H1 (cell line): ENCODE measurements around the gene SCARF1. TPM values are rescaled to one million over a fixed set of nuclear protein-coding genes. Genes with fewer than 3 reads are reported as not detected.
A peak's percentile ranks its signal among the peaks of the same experiment; 100 is the strongest.

ENCODE experiments used
- CTCF ChIA-PET: fragments of 300-600 bp; sonication (Branson Sonifier 250); formaldehyde crosslinking; loops from one replicate; lab custom pipeline; 2021; ENCODE audit not compliant: partially characterized antibody; lab: Charles Lee
- POLR2A ChIA-PET: fragments of 300-600 bp; sonication (Branson Sonifier 250); formaldehyde crosslinking; loops from one replicate; lab custom pipeline; 2021; ENCODE audit warnings: inconsistent platforms; ENCODE audit not compliant: partially characterized antibody; lab: Charles Lee
- DNase-seq, 2 experiments: peaks; one replicate each; pipeline versions ENCODE4 v3.0.0 to v3.0.0-alpha.2; 2010 to 2022; ENCODE audit warnings: low spot score in 2 of 2, low read depth in 1 of 2, mixed read lengths in 1 of 2
- FAIRE-seq: peaks from 2 replicates; lab custom pipeline; 2011; peaks lifted over from hg19 to GRCh38; lab: Jason Lieb, UNC
- H2AFZ ChIP-seq: 2 replicates; pipeline ENCODE4 v1.8.1; 2012; ENCODE audit warnings: low read length, inconsistent platforms
- H2AK5ac ChIP-seq: 2 replicates; pipeline ENCODE4 v1.6.1; 2013; ENCODE audit warnings: low read depth, low read length
- H2BK120ac ChIP-seq: replicated peaks from 2 replicates; pipeline ENCODE3; 2013; ENCODE audit warnings: low read depth, low read length, inconsistent platforms
- H2BK12ac ChIP-seq: 2 replicates; pipeline ENCODE4 v1.6.1; 2013; ENCODE audit warnings: low read depth, low read length
- H2BK15ac ChIP-seq: 2 replicates; pipeline ENCODE4 v1.6.1; 2013; ENCODE audit warnings: low read length
- H2BK20ac ChIP-seq: 2 replicates; pipeline ENCODE4 v1.6.1; 2013; ENCODE audit warnings: low read length
- H2BK5ac ChIP-seq: 2 replicates; pipeline ENCODE4 v1.6.1; 2013; ENCODE audit warnings: low read depth, low read length
- H3K14ac ChIP-seq: 2 replicates; pipeline ENCODE4 v1.6.1; 2013; ENCODE audit warnings: inconsistent platforms; ENCODE audit not compliant: insufficient read length
- H3K18ac ChIP-seq: 2 replicates; pipeline ENCODE4 v1.6.1; 2013; ENCODE audit warnings: low read length; ENCODE audit errors: extremely low read depth
- H3K23ac ChIP-seq: 2 replicates; pipeline ENCODE4 v1.6.1; 2013; ENCODE audit warnings: inconsistent platforms; ENCODE audit not compliant: insufficient read length
- H3K23me2 ChIP-seq: 2 replicates; pipeline ENCODE4 v1.6.1; 2013; ENCODE audit warnings: low read depth, low read length
- H3K27ac ChIP-seq: 2 replicates; pipeline ENCODE4 v1.6.1; 2011; ENCODE audit warnings: low read depth, low read length, inconsistent platforms
- H3K27me3 ChIP-seq, 4 experiments: replicated peaks in 1 of 4; 1 replicate in 1 of 4; 2 replicates in 3 of 4; pipeline versions ENCODE4 v1.6.1 to v1.8.1; 2011 to 2013; ENCODE audit warnings: low read length in 3 of 4, mild to moderate bottlenecking in 3 of 4, inconsistent platforms in 2 of 4, mixed read lengths in 2 of 4, moderate library complexity in 1 of 4; ENCODE audit not compliant: control insufficient read depth in 3 of 4, insufficient read depth in 3 of 4; ENCODE audit errors: extremely low read depth in 1 of 4
- H3K36me3 ChIP-seq, 4 experiments: 2 replicates each; pipeline versions ENCODE4 v1.6.1 to v1.8.1; 2011 to 2013; ENCODE audit warnings: mild to moderate bottlenecking in 4 of 4, low read length in 3 of 4, moderate library complexity in 2 of 4, control low read depth in 1 of 4, inconsistent platforms in 1 of 4; ENCODE audit not compliant: insufficient read depth in 4 of 4, control insufficient read depth in 2 of 4
- H3K4ac ChIP-seq: replicated peaks from 2 replicates; pipeline ENCODE3; 2013; ENCODE audit warnings: low read length, low read depth, mixed read lengths, inconsistent platforms; ENCODE audit not compliant: insufficient read length
- H3K4me1 ChIP-seq, 4 experiments: replicated peaks in 1 of 4; 1 replicate in 1 of 4; 2 replicates in 3 of 4; pipeline versions ENCODE4 v1.6.1 to v1.8.1; 2011 to 2013; ENCODE audit warnings: low read length in 3 of 4, inconsistent platforms in 2 of 4, mixed read lengths in 1 of 4; ENCODE audit not compliant: insufficient read depth in 4 of 4, control insufficient read depth in 3 of 4
- H3K4me2 ChIP-seq, 2 experiments: 2 replicates each; pipeline versions ENCODE4 v1.6.1 to v1.8.1; 2011 to 2013; ENCODE audit warnings: low read depth in 2 of 2, low read length in 2 of 2, control low read depth in 1 of 2, inconsistent platforms in 1 of 2, mild to moderate bottlenecking in 1 of 2; ENCODE audit not compliant: insufficient read depth in 1 of 2
- H3K4me3 ChIP-seq, 4 experiments: fragments of 200-600, 300-600 bp in 1 of 4; sonication (generic), shearing (Covaris generic), sonication (Bioruptor Twin) in 1 of 4; 2 replicates each; pipeline versions ENCODE4 v1.5.1 to v1.8.1; 2011 to 2016; ENCODE audit warnings: low read length in 4 of 4, low read depth in 3 of 4, control low read depth in 2 of 4, inconsistent platforms in 2 of 4, mild to moderate bottlenecking in 2 of 4, mixed read lengths in 1 of 4, moderate library complexity in 1 of 4; ENCODE audit not compliant: insufficient read depth in 2 of 4; ENCODE audit errors: extremely low read depth in 1 of 4
- H3K56ac ChIP-seq: replicated peaks from 2 replicates; pipeline ENCODE3; 2013; ENCODE audit warnings: low read depth, mild to moderate bottlenecking, mixed read lengths, low read length, inconsistent platforms; ENCODE audit not compliant: insufficient read length
- H3K79me1 ChIP-seq: 2 replicates; pipeline ENCODE4 v1.6.1; 2013; ENCODE audit warnings: low read depth, low read length, control low read depth
- H3K79me2 ChIP-seq, 2 experiments: 2 replicates each; pipeline versions ENCODE4 v1.6.1 to v1.8.1; 2012 to 2013; ENCODE audit warnings: low read length in 2 of 2, mild to moderate bottlenecking in 2 of 2, inconsistent platforms in 1 of 2; ENCODE audit not compliant: insufficient read depth in 2 of 2, control insufficient read depth in 1 of 2
- H3K9ac ChIP-seq, 4 experiments: replicated peaks in 1 of 4; 1 replicate in 1 of 4; 2 replicates in 3 of 4; pipeline versions ENCODE4 v1.6.1 to v1.8.1; 2011 to 2013; ENCODE audit warnings: low read depth in 3 of 4, low read length in 3 of 4, control low read depth in 2 of 4, mild to moderate bottlenecking in 2 of 4, moderate library complexity in 2 of 4, inconsistent platforms in 1 of 4; ENCODE audit errors: extremely low read depth in 1 of 4
- H3K9me3 ChIP-seq, 2 experiments: 2 replicates each; pipeline versions ENCODE4 v1.6.1 to v1.8.1; 2012 to 2013; ENCODE audit warnings: mild to moderate bottlenecking in 2 of 2, moderate library complexity in 2 of 2, control low read depth in 1 of 2, inconsistent platforms in 1 of 2, low read depth in 1 of 2, low read length in 1 of 2, mixed read lengths in 1 of 2; ENCODE audit not compliant: insufficient read depth in 2 of 2
- H4K20me1 ChIP-seq, 2 experiments: replicated peaks in 1 of 2; 2 replicates each; pipeline versions ENCODE3 to v1.8.1; 2011 to 2013; ENCODE audit warnings: inconsistent platforms in 2 of 2, low read length in 2 of 2, mild to moderate bottlenecking in 1 of 2; ENCODE audit not compliant: insufficient read depth in 2 of 2, control insufficient read depth in 1 of 2
- H4K5ac ChIP-seq: 2 replicates; pipeline ENCODE4 v1.6.1; 2013; ENCODE audit warnings: low read length, low read depth, mixed read lengths, inconsistent platforms; ENCODE audit not compliant: insufficient read length
- H4K8ac ChIP-seq: 2 replicates; pipeline ENCODE4 v1.8.0; 2013; ENCODE audit warnings: mild to moderate bottlenecking, moderate library complexity, low read length, inconsistent platforms; ENCODE audit not compliant: insufficient read depth; ENCODE audit errors: extremely low read depth
- H4K91ac ChIP-seq: replicated peaks from 2 replicates; pipeline ENCODE3; 2013; ENCODE audit warnings: low read length, mixed read lengths, inconsistent platforms; ENCODE audit not compliant: insufficient read length
- ASH2L ChIP-seq: fragments of 200-600, 300-600 bp; sonication (generic); IDR thresholded peaks from one replicate; pipeline ENCODE4 v1.7.1; 2017; ENCODE audit warnings: low read length
- CBX5 ChIP-seq: fragments of 300-800, 300-1000 bp; sonication (generic); IDR thresholded peaks from 2 replicates; pipeline ENCODE4 v1.7.1; 2016; ENCODE audit warnings: antibody characterized with exemption, low read length, low read depth
- FOSL1 ChIP-seq: IDR thresholded peaks from 2 replicates; pipeline ENCODE4 v1.6.1; 2011; ENCODE audit warnings: mild to moderate bottlenecking, low read depth, low read length, moderate library complexity; ENCODE audit not compliant: insufficient read depth
- HDAC6 ChIP-seq: IDR thresholded peaks from one replicate; pipeline ENCODE4 v1.7.1; 2012; ENCODE audit warnings: low read depth, mild to moderate bottlenecking, inconsistent platforms, low read length, moderate library complexity
- POLR2AphosphoS5 ChIP-seq: IDR thresholded peaks from 2 replicates; pipeline ENCODE4 v1.6.1; 2011; ENCODE audit warnings: low read depth, low read length
- RFX5 ChIP-seq: IDR thresholded peaks from 2 replicates; pipeline ENCODE4 v1.6.1; 2011; ENCODE audit warnings: low read depth, low read length, improper control_type of control experiment, borderline replicate concordance
- SIRT6 ChIP-seq: IDR thresholded peaks from one replicate; pipeline ENCODE4 v1.7.1; 2012; ENCODE audit warnings: low read length, inconsistent platforms
- SP4 ChIP-seq: IDR thresholded peaks from 2 replicates; pipeline ENCODE4 v1.6.1; 2012; ENCODE audit warnings: low read length, inconsistent platforms
- SUZ12 ChIP-seq: fragments of 200-600 bp; sonication (generic); IDR thresholded peaks from 2 replicates; pipeline ENCODE4 v1.6.1; 2012; ENCODE audit warnings: mild to moderate bottlenecking, inconsistent platforms, low read length, moderate library complexity, mixed read lengths
- WGBS, 2 experiments: shearing (Covaris generic) in 1 of 2; methylation state at CpG; one replicate each; pipeline versions ENCODE4 v1.1.6 to v1.1.7; 2013 to 2015; ENCODE audit warnings: low lambda C conversion rate in 2 of 2, mixed read lengths in 2 of 2, inconsistent platforms in 1 of 2, low coverage in 1 of 2, missing lambda C conversion rate in 1 of 2; ENCODE audit not compliant: insufficient replicate concordance in 2 of 2, insufficient coverage in 1 of 2, insufficient read length in 1 of 2; ENCODE audit errors: extremely low coverage in 1 of 2, missing lambda C conversion rate in 1 of 2; 5-methylcytosine and 5-hydroxymethylcytosine counted together
- polyA plus RNA-seq, 7 experiments: library from polyadenylated mRNA; depleted of rRNA in 3 of 7; stranded (reverse) in 5 of 7; unstranded in 2 of 7; fragments of >200 nt in 5 of 7; fragments of 200-250 nt in 2 of 7; gene quantifications; 1 replicate in 5 of 7; 2 replicates in 1 of 7; 4 replicates in 1 of 7; pipeline versions ENCODE4 v1.2.1 to v1.2.3, GENCODE V29; 2011 to 2013; ENCODE audit warnings: missing spikeins in 2 of 7, mixed read lengths in 2 of 7
- total RNA-seq: library from RNA; stranded (reverse); fragmentation: NEBNext Ultra II Directional; extraction: Animal tissue kit (Norgen Biotek cat#: 25700); gene quantifications from 2 replicates; pipeline ENCODE4 v1.2.1, GENCODE V29; 2021
- TF ChIP-seq, protein P1 (sequence below): IDR thresholded peaks from 2 replicates; pipeline ENCODE4 v1.6.1; 2012; ENCODE audit warnings: low read length, inconsistent platforms

SCARF1 gene
- total and polyA plus RNA-seq, 2 of the 8 experiments (the other 6 are each of a cell fraction or from before 2014, with no cell fraction given) = 1.1 to 1.6 TPM

DNA sequence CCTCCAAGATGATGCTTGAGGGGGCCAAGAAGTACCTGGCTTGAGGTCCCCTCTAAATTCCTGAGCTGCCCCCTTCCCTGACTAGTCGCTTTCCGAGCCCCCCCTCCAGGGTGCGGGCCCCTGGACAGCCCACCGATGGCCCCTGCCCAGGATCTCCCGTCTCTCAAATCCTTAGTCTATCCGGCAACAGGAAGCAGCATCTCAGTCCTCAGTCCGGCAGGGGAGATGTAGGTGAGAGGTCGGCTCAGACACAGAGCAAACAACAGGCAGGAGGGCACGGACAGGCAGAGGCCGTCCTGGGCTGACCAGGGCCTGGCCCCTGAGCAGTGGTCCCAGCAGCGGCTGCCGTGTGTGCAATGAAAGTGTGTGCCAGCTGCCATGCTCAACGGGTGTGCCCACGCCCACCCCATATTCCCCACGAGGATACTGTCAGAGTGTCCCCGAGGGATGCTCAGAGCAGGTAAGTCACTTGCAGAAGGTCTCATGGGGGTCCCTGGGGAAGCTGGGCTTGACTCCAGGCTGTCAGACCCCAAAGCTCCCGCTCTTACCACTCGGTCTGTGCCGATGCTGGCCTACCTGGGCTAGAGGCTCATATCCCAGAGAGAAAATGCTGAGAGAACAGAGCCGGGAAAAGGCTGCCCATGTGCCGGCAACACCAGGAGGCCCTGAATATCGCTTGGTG, 24.1 kb downstream of the SCARF1 start:
- no peaks in the 10 kb centered on the region; the same call in 1 of the 2 replicates for H3K79me1 ChIP-seq
- FAIRE-seq (no peak), DNase-seq (no peak)
- CTCF ChIA-PET = interaction anchor here (1.0 to 14.5 kb wide), 4 partner anchors 9 to 88 kb away, joined by 3 to 146 read pairs (median 4); no protein-coding TSS in a partner anchor
- no peak overlapping the region for H3K23ac ChIP-seq
- H2AK5ac ChIP-seq = no peak overlapping the region
- no peak overlapping the region; a peak in 1 of 7 replicates for H3K9ac ChIP-seq
- no peaks in the 10 kb centered on the region for H3K23me2 ChIP-seq
- H3K9me3 ChIP-seq = no peaks in the 10 kb centered on the region
- H3K36me3 ChIP-seq = no peaks in the 10 kb centered on the region
- no peak overlapping the region for H3K14ac ChIP-seq
- no peak overlapping the region for H2BK120ac ChIP-seq
- TF ChIP-seq SIRT6 (no peak), ASH2L (no peak), FOSL1 (no peak), SUZ12 (no peak), CBX5 (no peak), SP4 (no peak), HDAC6 (no peak), RFX5 (no peak), POLR2AphosphoS5 (no peak)
- TF ChIP-seq, protein P1, sequence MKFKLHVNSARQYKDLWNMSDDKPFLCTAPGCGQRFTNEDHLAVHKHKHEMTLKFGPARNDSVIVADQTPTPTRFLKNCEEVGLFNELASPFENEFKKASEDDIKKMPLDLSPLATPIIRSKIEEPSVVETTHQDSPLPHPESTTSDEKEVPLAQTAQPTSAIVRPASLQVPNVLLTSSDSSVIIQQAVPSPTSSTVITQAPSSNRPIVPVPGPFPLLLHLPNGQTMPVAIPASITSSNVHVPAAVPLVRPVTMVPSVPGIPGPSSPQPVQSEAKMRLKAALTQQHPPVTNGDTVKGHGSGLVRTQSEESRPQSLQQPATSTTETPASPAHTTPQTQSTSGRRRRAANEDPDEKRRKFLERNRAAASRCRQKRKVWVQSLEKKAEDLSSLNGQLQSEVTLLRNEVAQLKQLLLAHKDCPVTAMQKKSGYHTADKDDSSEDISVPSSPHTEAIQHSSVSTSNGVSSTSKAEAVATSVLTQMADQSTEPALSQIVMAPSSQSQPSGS = no peak
- H4K8ac ChIP-seq = peak overlapping the region; percentile 80; the same call in 1 of the 2 replicates
- H3K79me2 ChIP-seq = no peaks in the 10 kb centered on the region
- no peak overlapping the region for H2BK20ac ChIP-seq
- 86% methylated on average over 22 of the region's 22 CpGs; no CpG with 5 or more reads in 1 of the 2 experiments for WGBS, 2 experiments
- no peak overlapping the region for H2BK5ac ChIP-seq
- H2BK12ac ChIP-seq = no peak overlapping the region
- H3K27me3 ChIP-seq = no peaks in the 10 kb centered on the region
- H3K4me3 ChIP-seq = no peak overlapping the region
- H3K56ac ChIP-seq = no peak overlapping the region
- H4K5ac ChIP-seq = no peak overlapping the region
- H3K27ac ChIP-seq = no peak overlapping the region
- no peak overlapping the region for H2AFZ ChIP-seq
- no peak overlapping the region for H2BK15ac ChIP-seq
- peaks cover 0 to 4% (median 0%) of the 10 kb centered on the region in 4 experiments; a peak in 3 of 7 replicates for H3K4me1 ChIP-seq
- H3K4me2 ChIP-seq = no peak overlapping the region
- H3K18ac ChIP-seq = no peak overlapping the region
- POLR2A ChIA-PET = interaction anchor here (1.5 to 2.5 kb wide), 2 partner anchors 48 to 87 kb away, joined by 3 to 7 read pairs; no protein-coding TSS in a partner anchor
- H4K20me1 ChIP-seq = no peaks in the 10 kb centered on the region
- H4K91ac ChIP-seq = no peak overlapping the region
- H3K4ac ChIP-seq = no peak overlapping the region
